Dedifferentiated amniotic fluid mesenchymal stem cell (primary cell): ENCODE measurements around the gene CMPK1.
"Not testable (repeated sequence)": the region's sequence is repeated elsewhere in the genome, so short reads cannot be mapped to it uniquely, and the experiment has no call there.

ENCODE experiments used
- DNase-seq: peaks from one replicate; pipeline ENCODE4 v3.0.0-alpha.2; 2016; ENCODE audit errors: extremely low spot score

The CMPK1 gene

GRCh38 chr1:47338249-47339077 lies 4.9 kb downstream of the CMPK1 start:
- no peak for DNase-seq

- DNase-seq = no peak
Observed at GRCh38 chr1:47340227-47340626, 6.6 kb downstream of the CMPK1 start.

GRCh38 chr1:47346979-47347378 lies 13.4 kb downstream of the CMPK1 start:
- not testable (repeated sequence) for DNase-seq

GRCh38 chr1:47347735-47348134 lies 14.1 kb downstream of the CMPK1 start:
- no peak for DNase-seq

GRCh38 chr1:47348246-47348645 lies 14.7 kb downstream of the CMPK1 start:
- no peak for DNase-seq

- no peak for DNase-seq
Observed at GRCh38 chr1:47351305-47351704, 17.7 kb downstream of the CMPK1 start.

- no peak for DNase-seq
Observed at GRCh38 chr1:47361380-47361779, 27.8 kb downstream of the CMPK1 start.

- no peak for DNase-seq
Observed at GRCh38 chr1:47362828-47363227, 29.2 kb downstream of the CMPK1 start.

- DNase-seq = no peak
Observed at GRCh38 chr1:47367651-47368050, 34.1 kb downstream of the CMPK1 start.

- DNase-seq = no peak
Observed at GRCh38 chr1:47371016-47371517, 37.5 kb downstream of the CMPK1 start.

- DNase-seq = no peak
Observed at GRCh38 chr1:47374501-47374900, 40.9 kb downstream of the CMPK1 start.

- no peak for DNase-seq
Observed at GRCh38 chr1:47378147-47378546, 44.6 kb downstream of the CMPK1 start.

- no peak for DNase-seq
Observed at GRCh38 chr1:47380699-47381098, 47.1 kb downstream of the CMPK1 start.

GRCh38 chr1:47382399-47382983 lies 48.9 kb downstream of the CMPK1 start:
- DNase-seq = no peak

- no peak for DNase-seq
Observed at GRCh38 chr1:47384083-47384482, 50.5 kb downstream of the CMPK1 start.

GRCh38 chr1:47385020-47385419 lies 51.4 kb downstream of the CMPK1 start:
- DNase-seq = no peak

- no peak for DNase-seq
Observed at GRCh38 chr1:47386268-47386667, 52.7 kb downstream of the CMPK1 start.

- peak; percentile 68 for DNase-seq
Observed at GRCh38 chr1:47388030-47388890, 54.7 kb downstream of the CMPK1 start.

GRCh38 chr1:47388891-47389238 lies 55.3 kb downstream of the CMPK1 start:
- peak; percentile 70 for DNase-seq

- no peak for DNase-seq
Observed at GRCh38 chr1:47389731-47390130, 56.1 kb downstream of the CMPK1 start.

GRCh38 chr1:47390843-47391242 lies 57.3 kb downstream of the CMPK1 start:
- DNase-seq = no peak

- DNase-seq = no peak
Observed at GRCh38 chr1:47393141-47393540, 59.6 kb downstream of the CMPK1 start.
